ENCODE measurements around the gene VPS25. TPM values are rescaled to one million over a fixed set of nuclear protein-coding genes. Genes with fewer than 3 reads are reported as not detected.

VPS25 gene
- total RNA-seq, 4 donors from 2014 or later, result 34.5 to 43.9 (median 38.0) TPM

- Histone ChIP-seq H3K27me3 (peaks cover 0 to 38% (median 10%) of the 10 kb centered on the region in 4 donors), H3K36me3 (peaks cover 26 to 54% (median 47%) of the 10 kb centered on the region in 4 donors), H3K27ac (replicated peaks in 1 of 4) (no peak overlapping the region), H3K9me3 (no peaks in the 10 kb centered on the region), H3K4me1 (peaks cover 18 to 50% (median 44%) of the 10 kb centered on the region in 4 donors), H3K4me3 (no peak overlapping the region)
- TF ChIP-seq EP300 (IDR thresholded peaks at IDR 0.05), result no peak
- no peak for TF ChIP-seq CTCF (IDR thresholded peaks at IDR 0.05)
- no peak for TF ChIP-seq POLR2A (IDR thresholded peaks at IDR 0.05; ENCODE audit: low read depth)
- TF ChIP-seq POLR2AphosphoS5 (IDR thresholded peaks at IDR 0.05), result no peak
- DNase-seq (ENCODE audit: extremely low spot score), result no peak
- 84% methylated on average over 5 of the region's 5 CpGs for WGBS
- intact Hi-C loops (cut with DNase I), result no loop called here
These were observed 5.3 kb downstream of the VPS25 start for GRCh38 chr17:42778570-42778969.

- Histone ChIP-seq H3K27ac (replicated peaks in 1 of 4) (peak overlapping the region in 3 of 4 donors; percentile 57 to 70 (median 66)), H3K9me3 (no peaks in the 10 kb centered on the region), H3K4me3 (no peak overlapping the region), H3K4me1 (peaks cover 14 to 48% (median 43%) of the 10 kb centered on the region in 4 donors), H3K27me3 (peaks cover 0 to 47% (median 10%) of the 10 kb centered on the region in 4 donors), H3K36me3 (peaks cover 26 to 53% (median 47%) of the 10 kb centered on the region in 4 donors)
- TF ChIP-seq EP300 (IDR thresholded peaks at IDR 0.05) (no peak), POLR2A (IDR thresholded peaks at IDR 0.05; ENCODE audit: low read depth) (no peak), CTCF (IDR thresholded peaks at IDR 0.05) (no peak)
- intact Hi-C loops (cut with DNase I), result no loop called here
- DNase-seq (ENCODE audit: extremely low spot score), result no peak
- 83% methylated on average over 3 of the region's 3 CpGs for WGBS
These were observed 6.2 kb downstream of the VPS25 start for GRCh38 chr17:42779304-42779935.

GRCh38 chr17:42779936-42780850 lies 6.9 kb downstream of the VPS25 start, which contains the start of gene WNK4:
WNK4 (plus strand) TSS chr17:42780610; CDS start chr17:42780699, 89 bp downstream.
- Histone ChIP-seq H3K9me3 (no peaks in the 10 kb centered on the region), H3K4me3 (peak within 1 kb of the TSS; percentile 51 to 61 (median 58)), H3K36me3 (peaks cover 26 to 45% (median 45%) of the 10 kb centered on the region in 4 donors), H3K27ac (replicated peaks in 1 of 4) (peak within 1 kb of the TSS; percentile 57 to 70 (median 62)), H3K27me3 (peaks cover 0 to 54% (median 12%) of the 10 kb centered on the region in 4 donors), H3K4me1 (peaks cover 20 to 53% (median 49%) of the 10 kb centered on the region in 4 donors)
- no peak for DNase-seq (ENCODE audit: extremely low spot score)
- 14% methylated on average over 17 of the region's 65 CpGs for WGBS
- intact Hi-C loops (cut with DNase I), result loop anchor here (5.0 kb wide), 1 partner anchor 42 kb away; the partner anchor contains the start of gene BECN1
- no peak for TF ChIP-seq POLR2A (IDR thresholded peaks at IDR 0.05; ENCODE audit: low read depth)
- no peak for TF ChIP-seq CTCF (IDR thresholded peaks at IDR 0.05)
- peak in 1 of 2 donors; percentile 48 for TF ChIP-seq POLR2AphosphoS5 (IDR thresholded peaks at IDR 0.05)

- peaks cover 20 to 55% (median 51%) of the 10 kb centered on the region in 4 donors for H3K4me1 ChIP-seq
These were observed 7.8 kb downstream of the VPS25 start for GRCh38 chr17:42780851-42781638.

More at GRCh38 chr17:42780851-42781638, 7.8 kb downstream of the VPS25 start:
- H3K9me3 ChIP-seq, result no peaks in the 10 kb centered on the region
- WGBS, result 19% methylated on average over 7 of the region's 39 CpGs
- peak overlapping the region; percentile 51 to 61 (median 58) for H3K4me3 ChIP-seq
- DNase-seq (ENCODE audit: extremely low spot score), result no peak
- peaks cover 0 to 63% (median 16%) of the 10 kb centered on the region in 4 donors for H3K27me3 ChIP-seq
- intact Hi-C loops (cut with DNase I), result loop anchor here (5.0 kb wide), 1 partner anchor 41 kb away; the partner anchor contains the start of gene BECN1
- peaks cover 25 to 37% (median 36%) of the 10 kb centered on the region in 4 donors for H3K36me3 ChIP-seq
- peak overlapping the region; percentile 57 to 70 (median 62) for H3K27ac ChIP-seq (replicated peaks in 1 of 4)
- TF ChIP-seq POLR2AphosphoS5 (IDR thresholded peaks at IDR 0.05), result no peak
- no peak for TF ChIP-seq CTCF (IDR thresholded peaks at IDR 0.05)
- no peak for TF ChIP-seq EP300 (IDR thresholded peaks at IDR 0.05)
- TF ChIP-seq POLR2A (IDR thresholded peaks at IDR 0.05; ENCODE audit: low read depth), result no peak
